ENCODE results near the gene DHX58.

- TF ChIP-seq CTCF (IDR thresholded peaks at IDR 0.05) (no peak), ZFX (IDR thresholded peaks at IDR 0.05; ENCODE audit: borderline replicate concordance) (no peak)
These were observed 19.5 kb upstream of the DHX58 start for GRCh38 chr17:42131981-42132432.

Measured in 22Rv1 (cell line).